HL-60 (cell line): ENCODE measurements around the gene SMAD1.
A peak's percentile ranks its signal among the peaks of the same experiment; 100 is the strongest.

Source experiments
- DNase-seq, 2 experiments: peaks; one replicate each; pipeline ENCODE4 v3.0.0-alpha.2; 2010 to 2020; ENCODE audit warnings: low read depth in 1 of 2, low spot score in 1 of 2
- H3K27ac ChIP-seq: fragments of 250-450 bp; sonication (Bioruptor Pico); replicated peaks from 2 replicates; pipeline ENCODE4 v1.5.1; 2020; ENCODE audit warnings: mild to moderate bottlenecking, moderate library complexity
- H3K27me3 ChIP-seq: fragments of 250-450 bp; sonication (Bioruptor Pico); 2 replicates; pipeline ENCODE4 v1.5.1; 2021; ENCODE audit warnings: mild to moderate bottlenecking, moderate library complexity; ENCODE audit not compliant: insufficient read depth, poor library complexity, severe bottlenecking
- H3K4me3 ChIP-seq: replicated peaks from 2 replicates; pipeline ENCODE4 v1.5.1; 2011; ENCODE audit warnings: mild to moderate bottlenecking, control low read depth, low read length; ENCODE audit not compliant: insufficient read depth
- CTCF ChIP-seq: IDR thresholded peaks from one replicate; pipeline ENCODE4 v1.5.1; 2011; ENCODE audit warnings: low read length, control low read depth, inconsistent platforms; ENCODE audit not compliant: insufficient read depth
- GABPA ChIP-seq: IDR thresholded peaks from 2 replicates; pipeline ENCODE4 v1.6.1; 2012; ENCODE audit warnings: low read depth
- POLR2AphosphoS5 ChIP-seq: IDR thresholded peaks from 2 replicates; pipeline ENCODE4 v1.6.1; 2012; ENCODE audit warnings: low read depth
- REST ChIP-seq: IDR thresholded peaks from 2 replicates; pipeline ENCODE4 v1.6.1; 2012; ENCODE audit warnings: low read depth; ENCODE audit not compliant: insufficient replicate concordance
- SPI1 ChIP-seq: IDR thresholded peaks from 2 replicates; pipeline ENCODE4 v1.6.1; 2012; ENCODE audit warnings: low read depth, mild to moderate bottlenecking, borderline replicate concordance

Gene SMAD1

GRCh38 chr4:145554691-145555090, 73.0 kb downstream of the SMAD1 start:
- no peak for DNase-seq
- Histone ChIP-seq H3K27me3 (no peaks in the 10 kb centered on the region), H3K27ac (no peak overlapping the region), H3K4me3 (no peak overlapping the region)
- no peak for TF ChIP-seq SPI1
- TF ChIP-seq GABPA = no peak
- TF ChIP-seq POLR2AphosphoS5 = no peak
- TF ChIP-seq CTCF = no peak
- TF ChIP-seq REST = no peak

GRCh38 chr4:145557720-145558119, 76.1 kb downstream of the SMAD1 start:
- H3K4me3 ChIP-seq = no peak overlapping the region
- H3K27ac ChIP-seq = no peak overlapping the region
- TF ChIP-seq REST = no peak
- TF ChIP-seq CTCF = peak; percentile 92
- no peaks in the 10 kb centered on the region for H3K27me3 ChIP-seq
- peak; percentile 18 to 60 for DNase-seq

GRCh38 chr4:145563293-145563985, 81.8 kb downstream of the SMAD1 start:
- Histone ChIP-seq H3K27ac (no peak overlapping the region), H3K27me3 (no peaks in the 10 kb centered on the region), H3K4me3 (no peak overlapping the region)
- no peak for TF ChIP-seq POLR2AphosphoS5
- TF ChIP-seq GABPA = no peak
- no peak for TF ChIP-seq CTCF
- no peak for TF ChIP-seq SPI1
- TF ChIP-seq REST = no peak
- no peak for DNase-seq
